Astrocyte (in vitro differentiated cells and primary cell): ENCODE results near the gene IGSF23. TPM values are rescaled to one million over a fixed set of nuclear protein-coding genes. Genes with fewer than 3 reads are reported as not detected.
A peak's percentile ranks its signal among the peaks of the same experiment; 100 is the strongest.

ENCODE experiments used
- DNase-seq: peaks from one replicate; pipeline ENCODE4 v3.0.0-alpha.2; 2010; ENCODE audit warnings: low read depth
- FAIRE-seq: peaks from 2 replicates; lab custom pipeline; 2011; peaks lifted over from hg19 to GRCh38; lab: Jason Lieb, UNC
- H2AFZ ChIP-seq: 2 replicates; pipeline ENCODE4 v1.6.0; 2012; ENCODE audit warnings: low read depth, low read length, inconsistent platforms
- H3K27ac ChIP-seq: 2 replicates; pipeline ENCODE4 v1.5.1; 2011; ENCODE audit warnings: low read depth, low read length, inconsistent platforms
- H3K27me3 ChIP-seq: 2 replicates; pipeline ENCODE4 v1.6.0; 2011; ENCODE audit warnings: low read length, inconsistent platforms; ENCODE audit not compliant: insufficient read depth
- H3K36me3 ChIP-seq: 2 replicates; pipeline ENCODE4 v1.5.1; 2011; ENCODE audit warnings: low read length, inconsistent platforms; ENCODE audit not compliant: insufficient read depth
- H3K4me1 ChIP-seq: 2 replicates; pipeline ENCODE4 v1.5.1; 2011; ENCODE audit warnings: low read length, inconsistent platforms; ENCODE audit not compliant: insufficient read depth
- H3K4me2 ChIP-seq: 2 replicates; pipeline ENCODE4 v1.6.0; 2012; ENCODE audit warnings: low read length, inconsistent platforms
- H3K4me3 ChIP-seq: 2 replicates; pipeline ENCODE4 v1.5.1; 2011; ENCODE audit warnings: low read depth, mild to moderate bottlenecking, low read length, inconsistent platforms; ENCODE audit not compliant: insufficient read depth
- H3K79me2 ChIP-seq: 2 replicates; pipeline ENCODE4 v1.6.0; 2012; ENCODE audit warnings: mild to moderate bottlenecking, low read length, inconsistent platforms; ENCODE audit not compliant: insufficient read depth
- H3K9ac ChIP-seq: 2 replicates; pipeline ENCODE4 v1.6.0; 2012; ENCODE audit warnings: mild to moderate bottlenecking, low read length, inconsistent platforms
- H3K9me3 ChIP-seq: 2 replicates; pipeline ENCODE4 v1.5.1; 2012; ENCODE audit warnings: low read depth, mild to moderate bottlenecking, low read length, inconsistent platforms; ENCODE audit not compliant: insufficient read depth
- H4K20me1 ChIP-seq: 2 replicates; pipeline ENCODE4 v1.6.0; 2012; ENCODE audit warnings: low read length, inconsistent platforms; ENCODE audit not compliant: insufficient read depth
- H3K27ac Mint-ChIP-seq: one replicate; pipeline ENCODE4 v1.8.0; 2021; ENCODE audit warnings: mild to moderate bottlenecking, mixed read lengths; ENCODE audit not compliant: unreplicated experiment
- H3K27me3 Mint-ChIP-seq: one replicate; pipeline ENCODE4 v1.8.0; 2021; ENCODE audit warnings: low read depth, mixed read lengths; ENCODE audit not compliant: unreplicated experiment
- H3K36me3 Mint-ChIP-seq: one replicate; pipeline ENCODE4 v1.8.0; 2021; ENCODE audit warnings: low read depth, mixed read lengths; ENCODE audit not compliant: unreplicated experiment
- H3K4me1 Mint-ChIP-seq: one replicate; pipeline ENCODE4 v1.8.0; 2021; ENCODE audit warnings: low read depth, mixed read lengths; ENCODE audit not compliant: unreplicated experiment
- H3K4me3 Mint-ChIP-seq: one replicate; pipeline ENCODE4 v1.8.0; 2021; ENCODE audit warnings: mild to moderate bottlenecking, moderate library complexity, mixed read lengths; ENCODE audit not compliant: unreplicated experiment
- H3K9me3 Mint-ChIP-seq: one replicate; pipeline ENCODE4 v1.8.0; 2021; ENCODE audit warnings: mild to moderate bottlenecking, mixed read lengths; ENCODE audit not compliant: unreplicated experiment
- CTCF ChIP-seq: IDR thresholded peaks from 2 replicates; pipeline ENCODE4 v1.5.1; 2011; ENCODE audit warnings: low read depth, mild to moderate bottlenecking, inconsistent platforms, low read length, moderate library complexity; ENCODE audit not compliant: insufficient read depth
- EZH2 ChIP-seq: IDR thresholded peaks from 2 replicates; pipeline ENCODE4 v1.6.1; 2012; ENCODE audit warnings: mild to moderate bottlenecking, low read length, inconsistent platforms; ENCODE audit not compliant: insufficient read depth
- total RNA-seq: library from RNA; stranded (reverse); gene quantifications from 2 replicates; pipeline ENCODE4 v1.2.1, GENCODE V29; 2021

Gene IGSF23
- total RNA-seq, 1 donor from 2014 or later, result not detected

- Histone ChIP-seq H3K36me3 (no peaks in the 10 kb centered on the region), H3K27ac (no peak overlapping the region), H4K20me1 (no peaks in the 10 kb centered on the region), H3K79me2 (no peaks in the 10 kb centered on the region), H3K4me3 (no peak overlapping the region), H2AFZ (no peak overlapping the region), H3K9me3 (peaks cover 3% of the 10 kb centered on the region), H3K4me2 (no peak overlapping the region), H3K9ac (no peak overlapping the region), H3K27me3 (no peaks in the 10 kb centered on the region), H3K4me1 (no peaks in the 10 kb centered on the region)
- no peak overlapping the region for H3K27ac Mint-ChIP-seq
- H3K4me1 Mint-ChIP-seq, result no peaks in the 10 kb centered on the region
- no peak for DNase-seq
- H3K4me3 Mint-ChIP-seq, result no peak overlapping the region
- FAIRE-seq, result no peak
- H3K36me3 Mint-ChIP-seq, result no peaks in the 10 kb centered on the region
- H3K9me3 Mint-ChIP-seq, result no peaks in the 10 kb centered on the region
- TF ChIP-seq EZH2 (no peak), CTCF (no peak)
- H3K27me3 Mint-ChIP-seq, result peaks cover 8% of the 10 kb centered on the region
These were observed 32.9 kb upstream of the IGSF23 start for GRCh38 chr19:44580366-44580895.

- Mint-ChIP-seq H3K27ac (no peak overlapping the region), H3K27me3 (peaks cover 8% of the 10 kb centered on the region), H3K4me3 (no peak overlapping the region), H3K36me3 (no peaks in the 10 kb centered on the region), H3K4me1 (no peaks in the 10 kb centered on the region), H3K9me3 (no peaks in the 10 kb centered on the region)
- FAIRE-seq (no peak), DNase-seq (no peak)
- Histone ChIP-seq H3K4me3 (no peak overlapping the region), H3K79me2 (no peaks in the 10 kb centered on the region), H3K9ac (no peak overlapping the region), H3K36me3 (no peaks in the 10 kb centered on the region), H3K27ac (no peak overlapping the region), H2AFZ (no peak overlapping the region), H3K4me2 (no peak overlapping the region), H3K4me1 (peaks cover 8% of the 10 kb centered on the region), H3K27me3 (no peaks in the 10 kb centered on the region), H4K20me1 (no peaks in the 10 kb centered on the region), H3K9me3 (peaks cover 3% of the 10 kb centered on the region)
- TF ChIP-seq EZH2, result no peak
- no peak for TF ChIP-seq CTCF
These were observed 32.1 kb upstream of the IGSF23 start for GRCh38 chr19:44581288-44581687.

GRCh38 chr19:44582581-44583265 is 30.6 kb upstream of the IGSF23 start:
- Mint-ChIP-seq H3K9me3 (peaks cover 4% of the 10 kb centered on the region), H3K4me1 (peaks cover 7% of the 10 kb centered on the region), H3K4me3 (no peak overlapping the region), H3K27me3 (peaks cover 5% of the 10 kb centered on the region), H3K36me3 (no peaks in the 10 kb centered on the region), H3K27ac (no peak overlapping the region)
- Histone ChIP-seq H3K36me3 (no peaks in the 10 kb centered on the region), H2AFZ (no peak overlapping the region), H3K4me2 (no peak overlapping the region), H3K79me2 (no peaks in the 10 kb centered on the region), H3K4me3 (no peak overlapping the region), H3K27me3 (no peaks in the 10 kb centered on the region), H3K9ac (no peak overlapping the region), H4K20me1 (no peaks in the 10 kb centered on the region), H3K27ac (no peak overlapping the region), H3K9me3 (peaks cover 3% of the 10 kb centered on the region), H3K4me1 (peaks cover 19% of the 10 kb centered on the region)
- DNase-seq (no peak), FAIRE-seq (no peak)
- TF ChIP-seq CTCF (peak; percentile 31), EZH2 (no peak)
